Esophagus muscularis mucosa (tissue), 4 donors: ENCODE measurements around the gene TM9SF3. TPM values are rescaled to one million over a fixed set of nuclear protein-coding genes. Genes with fewer than 3 reads are reported as not detected.

ENCODE experiments used
- DNase-seq: peaks from one replicate; pipeline ENCODE4 v3.0.0-alpha.2; 2017; ENCODE audit errors: extremely low spot score
- H3K27ac ChIP-seq, 4 donors: fragments of 200-600 bp; sonication (generic); replicated peaks in 1 of 4; 1 replicate in 3 of 4; 2 replicates in 1 of 4; pipeline ENCODE4 v1.5.1; 2016 to 2019; ENCODE audit warnings: mild to moderate bottlenecking in 1 of 4
- H3K27me3 ChIP-seq, 4 donors: fragments of 200-600 bp; sonication (generic); one replicate each; pipeline versions ENCODE4 v1.5.1 to v1.6.0; 2016 to 2019
- H3K36me3 ChIP-seq, 4 donors: fragments of 200-600 bp; sonication (generic); one replicate each; pipeline ENCODE4 v1.5.1; 2016 to 2019
- H3K4me1 ChIP-seq, 4 donors: fragments of 200-600 bp; sonication (generic); one replicate each; pipeline ENCODE4 v1.5.1; 2016 to 2019
- H3K4me3 ChIP-seq, 4 donors: fragments of 200-600 bp; sonication (generic); 1 replicate in 2 of 4; 2 replicates in 2 of 4; pipeline ENCODE4 v1.5.1; 2016 to 2019; ENCODE audit warnings: mild to moderate bottlenecking in 4 of 4, moderate library complexity in 1 of 4
- H3K9me3 ChIP-seq, 4 donors: fragments of 200-600 bp; sonication (generic); 1 replicate in 3 of 4; 2 replicates in 1 of 4; pipeline ENCODE4 v1.5.1; 2016 to 2019
- CTCF ChIP-seq, 3 experiments: fragments of 200-600 bp in 2 of 3; fragments of 450-650 bp in 1 of 3; sonication (generic) in 2 of 3; IDR thresholded peaks; one replicate each; pipeline ENCODE4 v1.5.1; 2017 to 2019; ENCODE audit warnings: antibody characterized with exemption in 3 of 3, mild to moderate bottlenecking in 2 of 3, moderate library complexity in 1 of 3
- EP300 ChIP-seq: sonication (generic); formaldehyde crosslinking; IDR thresholded peaks from one replicate; pipeline ENCODE4 v1.6.1; 2017; ENCODE audit warnings: antibody characterized with exemption
- POLR2A ChIP-seq: fragments of 450-650 bp; IDR thresholded peaks from one replicate; pipeline ENCODE4 v1.6.1; 2017; ENCODE audit warnings: antibody characterized with exemption, moderate library complexity, mild to moderate bottlenecking, low read depth
- POLR2AphosphoS5 ChIP-seq, 2 donors: sonication (generic); formaldehyde crosslinking; IDR thresholded peaks; one replicate each; pipeline ENCODE4 v1.6.1; 2017; ENCODE audit warnings: antibody characterized with exemption in 2 of 2
- WGBS: methylation state at CpG from one replicate; pipeline ENCODE4 v1.1.5; 2018; 5-methylcytosine and 5-hydroxymethylcytosine counted together
- intact Hi-C: fragments of 100-400 bp; cut with DNase I; formaldehyde crosslinking; loops from one replicate; pipeline ENCODE4 v1.15.1; 2023
- total RNA-seq, 4 donors: library from RNA; depleted of rRNA; stranded (reverse); fragments of >200 nt; gene quantifications; one replicate each; pipeline versions ENCODE4 v1.1.0 to v1.2.1, GENCODE V29; 2016

Gene TM9SF3
- total RNA-seq, 4 donors from 2014 or later, result 72.0 to 110 (median 90.5) TPM

- no peaks in the 10 kb centered on the region for H3K36me3 ChIP-seq
- no peaks in the 10 kb centered on the region for H3K27me3 ChIP-seq
- H3K4me1 ChIP-seq, result no peaks in the 10 kb centered on the region
- no peak overlapping the region for H3K4me3 ChIP-seq
- no peak for DNase-seq
- WGBS, result 60% methylated on average over 1 of the region's 1 CpG
- H3K9me3 ChIP-seq, result no peaks in the 10 kb centered on the region
- no peak overlapping the region for H3K27ac ChIP-seq
- intact Hi-C loops, result no loop called here
- TF ChIP-seq POLR2A (no peak), POLR2AphosphoS5 (IDR thresholded peaks at IDR 0.05) (no peak), CTCF (IDR thresholded peaks at IDR 0.05) (no peak), EP300 (no peak)
Observed at GRCh38 chr10:96596422-96597407, 9.9 kb upstream of the TM9SF3 start.

GRCh38 chr10:96595741-96596140 lies 8.9 kb upstream of the TM9SF3 start:
- no peak for DNase-seq
- Histone ChIP-seq H3K27me3 (no peaks in the 10 kb centered on the region), H3K4me1 (no peaks in the 10 kb centered on the region), H3K9me3 (no peaks in the 10 kb centered on the region), H3K27ac (no peak overlapping the region), H3K36me3 (no peaks in the 10 kb centered on the region), H3K4me3 (no peak overlapping the region)
- TF ChIP-seq POLR2AphosphoS5 (IDR thresholded peaks at IDR 0.05) (no peak), CTCF (IDR thresholded peaks at IDR 0.05) (no peak), POLR2A (no peak), EP300 (no peak)
- intact Hi-C loops, result no loop called here
- WGBS, result 100% methylated on average over 4 of the region's 4 CpGs

DNA sequence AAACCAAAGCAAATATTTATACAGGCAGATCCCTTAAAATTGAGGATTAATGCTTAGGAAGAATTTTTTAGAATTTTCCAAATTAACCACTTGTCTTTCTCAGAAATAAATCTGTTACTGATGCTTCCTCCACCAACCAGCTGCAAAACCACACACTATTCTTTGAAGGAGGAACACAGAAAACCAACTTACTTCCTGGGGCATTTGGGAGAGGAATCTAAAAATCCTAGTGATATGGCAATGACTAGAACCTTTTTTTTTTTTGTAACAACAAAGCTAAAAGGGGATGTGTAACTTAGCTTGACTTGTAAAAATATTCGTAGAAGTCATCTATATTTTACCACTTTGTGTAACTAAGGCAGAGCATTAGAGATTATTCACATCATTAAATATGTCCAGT lies 5.1 kb upstream of the TM9SF3 start:
- 77% methylated on average over 1 of the region's 1 CpG for WGBS
- intact Hi-C loops, result no loop called here
- no peak for DNase-seq

GRCh38 chr10:96588616-96589419 lies 2.0 kb upstream of the TM9SF3 start:
- no peak for DNase-seq
- H3K4me3 ChIP-seq, result no peak overlapping the region
- H3K36me3 ChIP-seq, result no peaks in the 10 kb centered on the region
- peaks cover 31 to 40% (median 33%) of the 10 kb centered on the region in 4 donors for H3K4me1 ChIP-seq
- 76% methylated on average over 5 of the region's 5 CpGs for WGBS
- H3K27ac ChIP-seq, result peak overlapping the region in 2 of 4 donors; percentile 98 to 100
- intact Hi-C loops, result loop anchor here (10.0 kb wide), 1 partner anchor 246 kb away; the partner anchor contains the start of gene LCOR
- no peaks in the 10 kb centered on the region for H3K27me3 ChIP-seq
- H3K9me3 ChIP-seq, result no peaks in the 10 kb centered on the region
- TF ChIP-seq POLR2AphosphoS5 (IDR thresholded peaks at IDR 0.05), result no peak
- TF ChIP-seq CTCF (IDR thresholded peaks at IDR 0.05), result no peak
- TF ChIP-seq POLR2A, result no peak
- TF ChIP-seq EP300, result no peak

More for the DNA sequence above, 5.1 kb upstream of the TM9SF3 start:
- no peak overlapping the region for H3K27ac ChIP-seq
- no peak overlapping the region for H3K4me3 ChIP-seq
- H3K27me3 ChIP-seq, result no peaks in the 10 kb centered on the region
- no peaks in the 10 kb centered on the region for H3K36me3 ChIP-seq
- no peaks in the 10 kb centered on the region for H3K9me3 ChIP-seq
- peaks cover 9 to 19% (median 12%) of the 10 kb centered on the region in 4 donors for H3K4me1 ChIP-seq
- TF ChIP-seq POLR2A (no peak), EP300 (no peak), CTCF (IDR thresholded peaks at IDR 0.05) (no peak), POLR2AphosphoS5 (IDR thresholded peaks at IDR 0.05) (no peak)
